ENCODE data around the gene AKT2. TPM values are rescaled to one million over a fixed set of nuclear protein-coding genes. Genes with fewer than 3 reads are reported as not detected.
A peak's percentile ranks its signal among the peaks of the same experiment; 100 is the strongest.
"Not testable (repeated sequence)": the region's sequence is repeated elsewhere in the genome, so short reads cannot be mapped to it uniquely, and the experiment has no call there.

The AKT2 gene
- polyA plus RNA-seq, 1 donor: 214 TPM

DNA sequence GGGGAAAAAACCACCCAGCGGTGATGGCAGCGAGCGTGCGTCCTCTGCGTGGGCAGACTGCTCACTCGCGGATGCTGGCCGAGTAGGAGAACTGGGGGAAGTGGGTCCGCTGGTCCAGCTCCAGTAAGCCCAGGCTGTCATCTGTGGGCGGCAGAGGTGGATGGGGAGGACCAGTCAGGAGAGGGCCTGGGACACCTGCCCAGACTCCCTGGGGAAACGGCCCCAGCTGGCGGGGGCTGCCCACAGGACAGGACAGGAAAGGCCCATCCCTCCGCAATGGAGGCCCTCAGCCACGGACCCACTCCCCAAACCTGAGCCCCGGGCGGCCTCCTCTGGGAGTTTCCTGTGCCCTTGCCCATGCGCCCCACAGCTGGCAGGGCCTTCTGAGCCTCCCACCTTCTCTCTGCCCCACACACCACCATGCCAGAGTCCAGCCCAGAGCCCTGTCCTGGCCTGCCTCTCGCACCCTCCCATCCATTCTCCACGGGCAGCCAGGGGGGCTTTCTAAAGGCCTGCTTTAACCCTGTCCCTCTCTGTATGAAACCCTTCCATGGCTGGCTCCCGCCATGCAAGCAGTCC is 51.2 kb downstream of the AKT2 start:
- no peak for DNase-seq

DNA sequence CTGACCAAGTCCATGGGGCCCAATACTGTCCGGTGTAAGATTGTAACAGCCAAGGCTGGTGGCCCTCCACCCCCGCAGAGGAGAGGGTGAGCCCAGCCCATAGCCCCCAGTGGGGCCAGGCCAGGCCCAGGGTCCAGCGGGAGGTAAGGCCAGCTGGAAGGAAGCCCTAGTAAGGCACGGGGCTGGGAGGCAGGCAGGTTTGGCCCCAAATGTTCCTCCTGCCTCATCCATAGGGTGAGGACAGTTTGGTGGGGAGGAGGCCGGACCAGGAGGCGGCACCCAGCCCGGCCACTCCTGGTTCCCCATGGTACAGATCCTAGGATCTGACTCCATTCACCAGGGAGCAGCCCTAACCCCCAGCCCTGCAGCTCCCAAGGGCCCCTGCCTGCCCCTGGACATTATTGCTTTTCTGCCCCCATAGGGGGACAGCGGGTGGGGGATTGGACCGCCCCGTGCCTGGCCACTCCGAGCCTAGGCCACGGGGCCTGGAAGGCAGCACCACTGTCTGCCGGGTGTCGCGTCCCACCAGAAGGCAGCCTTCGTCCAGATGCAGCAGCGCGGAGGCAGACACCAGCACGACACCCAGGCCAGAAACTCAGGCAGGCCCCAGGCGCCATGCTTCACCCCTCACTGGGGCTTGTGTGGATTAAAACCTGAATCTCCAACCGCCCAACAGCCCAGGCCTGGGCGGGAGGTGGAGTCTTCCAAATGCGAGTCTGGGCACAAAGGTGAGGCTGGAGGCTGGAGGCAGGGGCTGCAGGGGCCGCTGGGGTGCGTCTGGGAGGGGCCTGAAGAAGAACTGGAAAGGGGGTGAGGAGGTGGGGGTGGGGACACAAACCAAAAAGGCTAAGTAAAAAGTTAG is 52.0 kb downstream of the AKT2 start:
- no peak for DNase-seq

DNA sequence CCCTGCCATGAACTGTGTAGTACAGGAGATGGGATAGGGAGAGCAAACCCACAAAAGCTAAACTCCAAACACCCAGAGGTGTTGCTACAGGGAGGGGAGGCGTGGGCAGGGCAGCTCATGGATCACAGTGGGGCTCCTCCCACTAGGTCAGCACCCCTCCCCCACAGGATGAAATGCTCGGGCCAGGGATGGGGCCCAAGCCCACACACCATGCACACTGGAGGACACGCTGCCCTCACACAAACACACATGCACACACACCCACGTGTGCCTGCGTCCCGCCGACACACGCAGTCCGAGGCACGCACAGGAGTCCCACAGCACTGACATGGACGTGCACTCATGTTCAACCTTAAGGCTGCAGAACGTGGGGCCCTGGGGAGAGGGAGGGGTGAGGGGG is 52.7 kb downstream of the AKT2 start:
- no peak for DNase-seq

DNA sequence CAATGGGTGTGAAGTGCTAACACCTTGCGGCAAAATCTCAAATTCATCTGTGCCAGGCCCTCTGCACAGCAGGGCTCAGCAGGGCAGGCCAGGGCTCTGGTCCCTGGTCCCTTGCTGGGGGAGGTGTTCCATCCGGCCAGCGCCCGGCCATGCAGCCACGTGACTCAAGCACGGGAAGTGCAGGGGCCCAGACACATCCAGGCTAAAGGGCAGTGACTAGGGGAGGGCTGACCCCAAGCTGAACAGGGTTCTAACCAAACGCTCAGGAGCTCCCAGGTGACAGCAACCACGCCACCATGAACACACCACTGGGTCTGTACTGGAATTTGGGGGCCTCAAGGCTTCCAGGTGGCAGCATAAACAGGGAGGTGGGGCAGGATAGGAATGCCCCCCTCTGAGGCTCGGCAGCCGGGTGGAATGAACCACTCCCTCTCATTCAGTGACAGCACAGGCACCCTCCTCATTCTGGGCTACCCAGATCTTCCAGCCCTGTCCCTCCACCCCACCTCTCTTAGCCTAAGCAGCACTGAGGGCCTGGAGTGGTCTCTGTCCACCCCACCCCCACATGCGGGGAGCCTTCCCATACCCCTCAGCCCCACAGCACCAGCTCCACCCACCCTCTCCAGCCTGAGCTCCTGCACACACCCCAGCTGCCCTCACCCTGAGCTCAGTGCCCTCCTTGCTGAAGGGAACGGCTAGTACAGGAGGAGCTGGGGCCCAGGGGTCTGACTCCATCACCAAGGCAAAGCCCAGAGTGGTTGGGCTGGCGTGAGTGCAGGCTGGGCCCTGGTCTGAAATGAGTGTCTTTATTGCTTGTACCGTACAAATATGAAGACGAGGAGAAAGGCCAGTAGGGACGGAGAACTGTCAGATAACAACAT is 53.4 kb downstream of the AKT2 start:
- no peak for DNase-seq

DNA sequence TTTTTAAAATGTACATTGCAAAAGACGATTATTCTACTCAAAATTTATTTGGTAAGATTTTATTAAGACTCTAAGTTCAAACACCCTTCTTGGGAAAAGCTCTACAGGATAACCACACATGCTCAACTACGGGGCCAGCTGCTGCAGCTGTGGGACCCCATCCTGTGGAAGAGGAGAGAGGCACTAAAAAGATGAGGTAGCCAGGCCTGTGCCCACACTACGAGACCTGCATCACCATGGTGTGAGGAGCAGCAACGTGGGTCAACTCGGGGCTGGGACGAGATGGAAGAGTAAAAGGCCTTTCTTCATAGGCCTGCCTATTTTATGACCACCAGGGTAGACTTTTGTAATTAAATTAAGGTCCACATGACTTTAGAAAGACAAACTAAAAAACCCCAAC is 54.1 kb downstream of the AKT2 start:
- DNase-seq: no peak

DNA sequence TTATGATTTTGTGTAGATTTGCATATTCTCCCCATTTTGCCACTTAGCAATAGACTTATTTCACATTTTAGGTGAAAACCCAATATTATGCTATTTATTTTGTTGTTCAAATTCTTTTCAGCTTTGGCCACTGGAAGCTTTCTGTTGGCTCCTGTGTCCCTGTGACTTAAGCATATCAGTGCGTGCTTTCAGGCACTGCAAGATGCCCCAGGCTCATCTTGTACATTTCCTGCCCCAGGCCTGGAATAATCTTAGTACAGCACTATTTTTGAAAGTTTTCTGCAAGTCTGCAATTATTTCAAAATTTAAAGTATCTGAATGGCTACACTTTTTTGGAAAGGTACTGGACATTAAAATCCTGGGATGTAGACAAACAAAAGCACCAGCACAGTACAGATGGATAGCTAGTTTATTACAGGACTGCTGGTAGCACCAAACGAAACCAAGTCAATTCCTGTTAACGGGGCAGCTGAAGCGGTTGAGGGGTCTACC is 55.2 kb downstream of the AKT2 start:
- no peak for DNase-seq

DNA sequence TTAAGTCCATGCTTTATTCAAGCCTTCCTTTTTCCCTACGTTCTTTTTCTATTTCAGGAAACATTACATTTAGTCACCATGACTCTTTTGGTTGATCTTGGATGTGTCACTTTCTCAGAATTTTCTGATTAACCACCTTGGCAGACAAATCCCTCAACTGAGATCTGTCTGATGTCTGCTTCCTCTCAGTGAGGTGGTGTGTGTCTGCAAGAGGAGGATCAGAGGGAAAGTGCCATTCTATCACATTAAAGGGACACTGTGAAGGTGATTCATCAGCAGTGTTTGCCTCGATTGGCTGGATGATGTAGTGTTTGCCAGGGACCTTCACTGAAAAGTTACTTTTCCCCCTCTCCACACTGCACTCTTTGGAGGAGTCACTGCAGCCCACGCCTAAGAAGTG is 55.7 kb downstream of the AKT2 start:
- no peak for DNase-seq

DNA sequence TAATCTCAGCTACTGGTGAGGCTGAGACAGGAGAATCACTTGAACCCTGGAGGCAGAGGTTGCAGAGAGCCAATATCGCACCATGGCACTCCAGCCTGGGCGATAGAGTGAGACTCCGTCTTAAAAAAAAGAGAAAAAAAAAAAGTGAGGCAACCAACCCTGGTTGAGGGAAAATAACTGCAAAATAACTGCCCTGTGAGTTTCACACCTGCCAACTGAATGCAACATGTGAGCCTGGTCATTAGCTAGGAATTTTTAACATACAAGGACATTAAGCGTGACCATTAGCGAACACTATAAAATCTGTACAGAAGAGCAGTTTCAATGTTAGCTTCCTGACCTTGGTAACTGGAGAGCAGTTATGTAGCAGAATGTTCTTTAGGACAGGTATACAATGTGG is 56.3 kb downstream of the AKT2 start:
- no peak for DNase-seq

DNA sequence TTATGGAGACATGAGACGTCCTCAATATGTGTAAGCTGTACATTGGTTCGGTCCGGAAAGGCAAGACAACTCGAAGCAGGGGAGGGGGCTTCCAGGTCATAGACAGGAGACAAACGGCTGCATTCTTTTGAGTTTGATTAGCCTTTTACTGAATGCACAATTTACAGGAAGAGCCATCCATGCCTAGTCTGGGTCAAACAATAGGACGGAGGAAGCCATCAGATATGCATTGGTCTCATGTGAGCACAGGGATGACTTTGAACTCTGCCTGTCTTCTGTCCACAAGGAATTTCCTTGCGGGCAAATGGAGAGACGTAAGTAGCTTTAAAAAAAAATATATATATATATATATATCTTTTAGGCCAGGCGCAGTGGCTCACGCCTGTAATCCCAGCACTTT is 56.8 kb downstream of the AKT2 start:
- no peak for DNase-seq

DNA sequence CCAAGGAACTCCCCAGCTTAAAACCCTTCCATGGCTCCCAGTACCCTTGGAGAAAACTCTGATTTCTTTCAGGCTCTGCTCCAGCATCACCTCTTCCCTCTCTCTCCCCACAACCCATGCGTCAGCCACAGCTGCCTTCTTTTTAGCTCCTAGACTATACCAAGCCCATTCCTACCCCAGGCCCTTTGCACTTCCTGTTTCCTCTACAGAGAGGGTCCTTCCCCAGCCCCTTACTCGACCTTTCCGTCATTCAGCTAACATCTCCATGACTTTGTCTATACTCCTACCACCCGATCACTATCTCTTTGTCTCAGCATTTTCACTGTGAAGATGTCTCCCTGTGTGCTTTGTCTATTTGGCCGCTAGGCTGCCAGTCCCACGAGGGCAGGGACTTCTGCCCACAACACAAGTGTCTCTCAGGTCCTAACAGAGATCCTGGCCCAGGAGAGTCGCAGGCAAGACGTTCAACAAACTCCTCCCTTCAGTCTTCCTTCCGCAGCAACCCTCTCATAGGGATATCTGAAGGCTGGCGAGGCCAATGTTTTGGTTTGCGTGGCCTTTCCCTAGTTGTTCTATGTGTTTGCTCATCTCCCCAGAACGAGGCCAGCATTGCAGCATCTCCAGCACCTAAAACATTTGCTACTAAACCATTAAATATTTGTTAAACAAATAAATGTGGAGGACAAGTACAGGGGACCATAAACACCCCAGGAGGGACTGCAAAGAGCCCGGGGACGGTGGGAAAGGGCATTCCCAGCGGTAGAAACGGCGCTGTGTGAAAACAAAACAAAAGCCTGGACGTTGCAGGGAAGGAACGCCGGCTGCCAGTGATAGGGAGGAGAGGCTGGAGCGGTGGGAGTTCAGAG is 59.5 kb downstream of the AKT2 start:
- no peak for DNase-seq

DNA sequence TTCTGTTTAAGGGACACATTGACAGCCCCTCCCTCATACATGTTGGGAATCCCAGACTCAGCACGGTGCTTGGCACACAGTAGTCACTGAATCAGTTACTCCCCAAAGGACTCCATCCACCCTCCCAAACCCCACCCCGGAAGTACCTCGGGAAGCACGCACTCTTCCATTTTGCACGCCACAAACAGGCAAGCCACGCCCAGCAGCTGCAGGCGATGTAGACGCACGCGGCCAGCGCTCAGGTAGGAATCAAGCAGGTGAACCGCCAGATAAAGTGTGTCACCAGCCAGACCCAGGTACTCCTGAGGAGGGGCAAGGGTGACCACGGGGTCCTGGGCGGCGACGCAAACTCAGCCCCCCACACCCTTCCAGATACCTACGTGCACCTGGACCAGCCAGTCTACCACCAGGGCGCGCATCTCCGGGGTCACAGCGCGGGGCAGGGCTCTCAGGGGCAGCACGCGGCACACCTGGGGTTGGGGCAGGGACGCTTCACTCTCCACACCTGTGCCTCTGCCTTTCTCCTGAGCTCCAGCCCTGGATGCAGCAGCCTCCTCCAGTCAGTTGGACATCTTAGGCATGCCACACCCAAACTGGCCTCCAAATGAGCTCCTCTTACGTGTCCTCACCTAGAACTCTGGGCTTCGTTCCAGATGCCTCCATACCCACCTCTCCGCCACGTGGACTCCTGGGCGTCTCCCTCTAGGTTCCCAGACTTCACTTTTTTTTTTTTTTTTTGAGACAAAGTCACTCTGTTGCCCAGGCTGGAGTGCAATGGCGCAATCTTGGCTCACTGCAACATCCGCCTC is 60.6 kb downstream of the AKT2 start:
- DNase-seq: no peak

DNA sequence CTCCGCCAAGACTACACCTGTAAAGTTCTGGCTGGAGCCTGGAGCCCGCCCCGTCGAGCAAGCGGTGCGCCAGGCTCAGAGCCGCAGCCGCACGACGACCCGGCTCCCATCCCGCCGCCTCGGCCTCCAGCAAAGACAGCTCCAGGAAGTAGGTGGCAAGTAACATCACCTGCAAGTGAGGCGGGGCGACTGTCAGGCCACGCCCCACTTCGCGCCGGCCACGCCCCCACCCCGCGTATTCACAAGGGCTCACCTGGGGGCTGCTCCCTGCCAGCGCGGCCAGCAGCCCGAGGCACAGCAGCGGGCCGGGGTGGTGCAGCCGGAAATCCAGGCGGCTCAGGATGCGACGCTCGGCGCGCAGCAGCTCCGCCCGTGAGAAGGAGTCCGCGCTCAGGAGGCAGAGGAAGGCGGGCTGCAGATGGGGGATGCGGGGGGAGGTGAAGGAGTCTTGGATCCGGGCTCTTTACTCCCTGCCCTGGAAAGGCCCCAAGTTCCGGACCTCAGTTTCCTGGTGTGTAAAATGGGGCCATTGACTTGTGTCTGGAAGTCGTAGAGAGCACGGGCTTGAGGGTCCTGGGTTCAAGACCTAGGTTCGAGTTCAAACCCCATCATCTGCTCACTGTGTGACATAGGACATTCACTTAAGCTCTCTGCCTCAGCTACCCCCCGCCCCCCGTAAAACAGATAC is 61.9 kb downstream of the AKT2 start:
- DNase-seq: no peak

DNA sequence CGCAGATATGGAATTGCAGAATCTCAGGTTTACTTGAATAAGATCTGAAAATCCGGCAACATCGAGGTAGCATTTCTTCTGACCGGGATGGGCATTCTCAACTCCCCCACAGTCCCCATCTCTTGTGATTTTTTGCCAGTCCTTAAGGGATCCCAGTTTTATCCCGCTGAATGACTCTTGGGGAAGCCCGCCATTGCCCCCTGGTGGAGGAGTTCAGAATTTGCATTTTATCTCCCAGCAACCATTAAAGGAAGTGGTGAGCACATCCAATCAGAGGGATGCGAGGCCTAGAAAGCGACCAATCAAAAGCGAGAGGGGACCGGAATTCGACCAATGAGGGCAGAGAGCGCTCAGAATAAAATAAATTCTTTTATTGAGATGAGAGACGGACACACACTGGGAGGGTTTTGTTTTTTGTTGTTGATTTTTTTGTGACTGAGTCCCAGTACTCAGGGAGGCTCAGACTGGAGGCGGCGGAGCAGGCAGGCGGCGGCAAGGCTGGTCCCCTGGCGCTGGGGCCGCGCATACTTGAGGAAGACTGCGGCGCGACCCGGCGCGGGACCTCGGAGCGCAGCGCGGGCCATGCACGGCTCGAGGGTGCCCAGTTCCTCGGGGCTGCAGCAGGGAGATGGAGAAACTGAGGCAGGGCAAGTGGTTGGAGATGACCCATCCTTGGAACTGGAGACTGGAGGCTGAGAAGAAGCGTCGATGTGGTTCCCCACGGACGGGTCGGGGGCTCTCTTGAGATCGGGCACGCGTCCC is 63.1 kb downstream of the AKT2 start:
- peak; percentile 80 for DNase-seq

DNA sequence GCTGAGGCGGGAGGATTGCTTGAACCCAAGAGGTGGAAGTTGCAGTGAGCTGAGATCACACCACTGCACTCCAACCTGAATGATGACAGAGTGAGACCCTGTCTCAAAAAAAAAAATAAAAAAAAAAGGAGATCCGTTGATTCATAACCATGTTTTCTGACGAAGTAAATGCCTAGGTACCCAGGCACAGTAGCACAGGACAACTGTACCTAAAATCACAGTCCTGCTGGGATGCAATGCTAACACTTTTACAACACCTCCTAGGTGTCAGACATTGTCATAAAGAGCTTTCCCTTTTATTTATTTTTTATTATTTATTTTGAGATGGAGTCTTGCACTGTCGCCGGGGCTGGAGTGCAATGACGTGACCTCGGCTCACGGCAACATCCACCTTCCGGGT is 64.5 kb downstream of the AKT2 start:
- no peak for DNase-seq

DNA sequence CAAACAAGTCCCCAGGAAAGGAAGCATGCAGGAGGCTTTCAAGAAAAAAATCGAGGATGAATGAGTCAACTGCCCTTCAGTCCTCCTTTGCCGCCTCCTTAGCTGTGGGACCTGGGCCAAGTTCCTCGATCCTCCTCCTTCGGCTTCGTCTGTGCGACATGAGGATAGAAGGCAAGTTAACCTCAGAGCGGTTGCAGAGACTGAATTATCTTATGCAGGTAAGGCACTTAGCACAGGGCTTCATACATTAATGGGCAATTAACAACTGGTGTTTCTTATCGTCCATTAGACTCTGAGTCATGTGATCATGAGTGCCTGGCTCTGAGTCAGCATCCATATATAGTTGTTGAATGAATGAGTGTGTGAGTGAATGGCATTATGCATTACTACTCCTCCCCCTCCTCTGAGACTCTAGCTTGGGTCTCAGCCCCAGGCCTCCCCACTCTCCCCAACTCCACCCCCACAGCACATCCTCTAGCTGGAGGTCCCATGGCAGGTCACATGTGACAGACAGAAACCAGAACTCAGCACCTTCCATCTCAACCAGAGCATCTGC is 65.3 kb downstream of the AKT2 start:
- DNase-seq: no peak

DNA sequence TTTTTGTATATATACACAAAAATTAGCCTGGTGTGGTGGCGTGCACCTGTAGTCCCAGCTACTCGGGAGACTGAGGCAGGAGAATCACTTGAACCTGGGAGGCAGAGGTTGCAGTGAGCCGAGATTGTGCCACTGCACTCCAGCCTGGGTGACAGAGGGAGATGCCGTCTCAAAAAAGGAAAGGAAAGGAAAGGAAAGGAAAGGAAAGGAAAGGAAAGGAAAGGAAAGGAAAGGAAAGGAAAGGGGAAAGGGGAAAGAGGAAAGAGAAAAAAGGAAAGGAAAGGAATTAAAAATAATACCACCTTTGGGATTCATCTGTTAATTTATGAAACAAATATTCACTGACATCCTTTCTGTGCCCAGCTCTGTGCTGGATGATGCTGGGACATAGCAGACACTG is 66.1 kb downstream of the AKT2 start:
- DNase-seq: not testable (repeated sequence)

DNA sequence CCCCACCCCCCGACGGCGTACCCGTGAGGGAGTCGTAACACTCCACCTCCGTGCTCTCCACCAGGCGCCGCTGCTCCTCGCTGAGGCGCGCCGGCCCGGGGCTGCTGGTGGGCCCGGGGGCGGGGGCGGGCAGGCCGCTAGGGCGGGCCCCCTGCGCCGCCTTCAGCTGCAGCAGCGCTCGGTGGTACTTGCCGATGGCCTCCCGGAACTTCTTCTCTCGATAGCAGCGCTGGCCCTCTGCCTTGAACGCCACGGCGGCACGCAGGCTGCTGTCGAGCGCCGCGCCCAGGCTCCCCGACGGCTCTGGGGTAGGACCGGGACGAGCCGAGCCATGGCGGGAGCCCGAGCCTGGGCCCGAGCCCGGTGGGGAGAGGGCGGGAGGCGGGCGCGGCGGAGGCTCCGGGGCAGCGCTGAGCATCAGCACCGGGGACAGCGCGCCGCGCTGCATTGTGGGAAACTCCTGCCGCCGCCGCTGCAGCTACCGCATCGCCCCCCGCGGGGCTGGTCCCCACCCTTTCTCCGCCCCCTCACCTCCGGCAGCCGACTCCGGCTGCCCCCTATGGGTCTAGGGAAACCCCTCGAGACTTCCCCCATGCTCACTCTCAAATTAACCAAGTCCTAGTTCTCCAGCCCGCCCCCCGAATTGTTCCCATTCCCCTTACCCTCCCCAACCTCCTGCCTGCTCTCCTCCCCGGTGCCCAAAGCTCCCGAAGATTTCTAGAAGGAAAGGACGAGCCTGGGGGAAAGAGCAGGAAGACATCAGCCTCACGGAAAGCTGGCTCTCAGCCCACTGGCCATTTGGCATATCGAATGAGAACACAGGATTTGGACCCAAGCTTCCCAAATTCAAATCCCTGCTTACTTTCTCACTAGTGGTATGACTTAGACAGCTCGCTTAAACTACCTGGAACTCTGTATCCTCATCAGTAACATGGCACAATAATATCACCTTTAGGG is 66.9 kb downstream of the AKT2 start, which contains the start of gene TTC9B:
TSS of gene TTC9B (minus strand) at position 451 of the 957 bp plus-strand sequence. CDS start at position 448, 3 bp downstream.
- DNase-seq: no peak

All from hindlimb muscle (tissue), 1 donor.